K562 (cell line): ENCODE data around the gene HPSE2. TPM values are rescaled to one million over a fixed set of nuclear protein-coding genes. Genes with fewer than 3 reads are reported as not detected.

Source experiments
- ATAC-seq: fragments of 200-7000 bp; cut with Tn5 transposase; 3 replicates; pipeline ENCODE4 v1.9.1; 2020; ENCODE audit warnings: moderate library complexity
- BruUV-seq: library from RNA; stranded (reverse); fragments of 400-500 nt; replicated peaks from 2 replicates; lab custom pipeline; 2021; lab: Mats Ljungman, UMichigan
- CTCF ChIA-PET: fragments of 300-600 bp; formaldehyde crosslinking; extraction: SDS; loops from one replicate; lab custom pipeline; 2021; ENCODE audit warnings: low intra/inter-chr PET ratio; lab: Yijun Ruan, JAX
- POLR2A ChIA-PET: fragments of 300-600, 350-650 bp; sonication (Branson Sonifier 250); formaldehyde crosslinking; extraction: SDS; loops from one replicate; lab custom pipeline; 2021; ENCODE audit warnings: antibody characterized with exemption, inconsistent platforms; lab: Yijun Ruan, JAX
- DNase-seq, 4 experiments: peaks; one replicate each; pipeline versions ENCODE4 v3.0.0 to v3.0.0-alpha.2; 2011 to 2018; ENCODE audit warnings: low spot score in 3 of 4, mixed read lengths in 3 of 4; ENCODE audit errors: extremely low read depth in 1 of 4
- FAIRE-seq: peaks from 2 replicates; lab custom pipeline; 2011; peaks lifted over from hg19 to GRCh38; lab: Jason Lieb, UNC
- H2AFZ ChIP-seq: 2 replicates; pipeline ENCODE4 v1.6.0; 2011; ENCODE audit warnings: low read depth, low read length, control low read depth, inconsistent platforms
- H3K27ac ChIP-seq: fragments of 200-600 bp; 3 replicates; pipeline ENCODE4 v1.8.0; 2011; ENCODE audit warnings: low read depth, mild to moderate bottlenecking, control low read depth, inconsistent platforms, low read length, moderate library complexity, mixed read lengths; ENCODE audit errors: extremely low read depth
- H3K27me3 ChIP-seq, 2 experiments: fragments of 300-600 bp in 1 of 2; 2 replicates in 1 of 2; 3 replicates in 1 of 2; pipeline versions ENCODE4 v1.6.0 to v1.8.0; 2011; ENCODE audit warnings: inconsistent platforms in 2 of 2, low read length in 2 of 2, mild to moderate bottlenecking in 1 of 2, mixed read lengths in 1 of 2, moderate library complexity in 1 of 2; ENCODE audit not compliant: control insufficient read depth in 2 of 2, insufficient read depth in 2 of 2
- H3K36me3 ChIP-seq: fragments of 300-600 bp; 3 replicates; pipeline ENCODE4 v1.8.0; 2011; ENCODE audit warnings: mild to moderate bottlenecking, low read length, inconsistent platforms; ENCODE audit not compliant: control insufficient read depth, insufficient read depth
- H3K4me1 ChIP-seq, 2 experiments: fragments of 200-600 bp in 1 of 2; replicated peaks in 1 of 2; 2 replicates in 1 of 2; 3 replicates in 1 of 2; pipeline versions ENCODE4 v1.5.1 to v1.8.0; 2011; ENCODE audit warnings: inconsistent platforms in 2 of 2, low read length in 2 of 2, mild to moderate bottlenecking in 1 of 2, mixed read lengths in 1 of 2, moderate library complexity in 1 of 2; ENCODE audit not compliant: control insufficient read depth in 2 of 2, insufficient read depth in 2 of 2
- H3K4me2 ChIP-seq: 2 replicates; pipeline ENCODE4 v1.6.1; 2011; ENCODE audit warnings: low read length, control low read depth, inconsistent platforms, mixed read lengths; ENCODE audit not compliant: insufficient read depth
- H3K4me3 ChIP-seq: fragments of 200-600 bp; sonication (generic), shearing (Covaris generic); 2 replicates; pipeline ENCODE4 v1.5.1; 2016; ENCODE audit warnings: control low read depth, inconsistent platforms
- H3K79me2 ChIP-seq: fragments of 200-600 bp; 3 replicates; pipeline ENCODE4 v1.8.0; 2011; ENCODE audit warnings: low read length, inconsistent platforms; ENCODE audit not compliant: control insufficient read depth, insufficient read depth
- H3K9ac ChIP-seq, 2 experiments: 2 replicates each; pipeline versions ENCODE4 v1.6.0 to v1.6.1; 2011; ENCODE audit warnings: low read depth in 2 of 2, low read length in 2 of 2, control low read depth in 1 of 2, inconsistent platforms in 1 of 2, mild to moderate bottlenecking in 1 of 2, mixed read lengths in 1 of 2; ENCODE audit not compliant: insufficient read depth in 1 of 2
- H3K9me1 ChIP-seq: one replicate; pipeline ENCODE4 v1.6.0; 2011; ENCODE audit warnings: inconsistent platforms, mild to moderate bottlenecking, low read length, moderate library complexity; ENCODE audit not compliant: control insufficient read depth, insufficient read depth
- H3K9me3 ChIP-seq: replicated peaks from 2 replicates; pipeline ENCODE4 v1.5.1; 2011; ENCODE audit warnings: low read depth, low read length, inconsistent platforms; ENCODE audit not compliant: control insufficient read depth, insufficient read depth
- H4K20me1 ChIP-seq: replicated peaks from 2 replicates; pipeline ENCODE4 v1.6.1; 2011; ENCODE audit warnings: low read length, inconsistent platforms, mixed read lengths; ENCODE audit not compliant: control insufficient read depth, insufficient read depth
- AFF4 ChIP-seq: sonication (generic); formaldehyde crosslinking; IDR thresholded peaks from 2 replicates; pipeline ENCODE4 v1.8.0; 2023; ENCODE audit warnings: mild to moderate bottlenecking, missing genetic modification reagents
- BRCA1 ChIP-seq, 2 experiments: fragments of 450-650 bp in 1 of 2; sonication (generic) in 1 of 2; formaldehyde crosslinking in 1 of 2; IDR thresholded peaks; 2 replicates each; pipeline versions ENCODE4 v1.5.0 to v1.6.1; 2017 to 2020; ENCODE audit warnings: mild to moderate bottlenecking in 1 of 2, missing genetic modification reagents in 1 of 2
- RBM22 ChIP-seq: fragments of 200-400 bp; formaldehyde crosslinking; IDR thresholded peaks from 2 replicates; pipeline ENCODE4 v1.6.1; 2018; ENCODE audit warnings: low read length, low read depth; ENCODE audit not compliant: poor library complexity, severe bottlenecking
- ZKSCAN1 ChIP-seq: fragments of 150-350 bp; IDR thresholded peaks from 2 replicates; pipeline ENCODE4 v1.6.1; 2016; ENCODE audit warnings: low read depth, low read length
- WGBS: fragments of 100-300 bp; shearing (Covaris generic); methylation state at CpG from one replicate; pipeline ENCODE4 v1.1.6; 2016; ENCODE audit warnings: low coverage, mixed read lengths; ENCODE audit not compliant: insufficient coverage; ENCODE audit errors: missing lambda C conversion rate; 5-methylcytosine and 5-hydroxymethylcytosine counted together
- in situ Hi-C: fragments of 300-500 bp; cut with MboI; formaldehyde crosslinking; loops from 4 replicates; pipeline ENCODE4 v1.15.0; 2018; ENCODE audit warnings: inconsistent platforms, mixed read lengths
- intact Hi-C: fragments of 100-400 bp; cut with micrococcal nuclease; formaldehyde crosslinking; loops from 2 replicates; pipeline ENCODE4 v1.14.2; 2022
- polyA plus RNA-seq, 8 experiments: library from polyadenylated mRNA; depleted of rRNA in 4 of 8; stranded (reverse) in 5 of 8; unstranded in 3 of 8; fragments of >200 nt; fragmentation: Nextera tagmentation in 2 of 8; fragmentation: Illumina TruSeq in 1 of 8; extraction: Ambion mirVana in 2 of 8; extraction: Trizol in 1 of 8; gene quantifications; 2 replicates each; pipeline versions ENCODE4 v1.2.1 to v1.2.3, GENCODE V29; 2011 to 2014; ENCODE audit warnings: inconsistent platforms in 1 of 8, missing spikeins in 1 of 8
- total RNA-seq, 7 experiments: library from RNA; depleted of rRNA in 6 of 7; stranded (reverse); fragments of >200 nt in 6 of 7; fragmentation: Illumina TruSeq in 2 of 7; extraction: Trizol in 2 of 7; gene quantifications; 2 replicates each; pipeline versions ENCODE4 v1.2.1 to v1.2.3, GENCODE V29; 2011 to 2021; ENCODE audit warnings: low replicate concordance in 1 of 7

HPSE2 gene
- total and polyA plus RNA-seq, 9 of the 15 experiments (the other 6 are each of a cell fraction or from before 2014, with no cell fraction given), result 0.03 to 0.10 (median 0.04) TPM; not detected in 2

- FAIRE-seq (no peak), ATAC-seq (no peak), DNase-seq (no peak)
- Histone ChIP-seq H3K9me3 (no peaks in the 10 kb centered on the region), H3K36me3 (no peaks in the 10 kb centered on the region), H3K79me2 (no peaks in the 10 kb centered on the region), H3K4me2 (no peak overlapping the region), H2AFZ (no peak overlapping the region), H3K27ac (no peak overlapping the region), H4K20me1 (no peaks in the 10 kb centered on the region), H3K4me3 (no peak overlapping the region), H3K4me1 (no peaks in the 10 kb centered on the region), H3K9me1 (no peaks in the 10 kb centered on the region), H3K27me3 (no peaks in the 10 kb centered on the region; a peak in 1 of 5 replicates), H3K9ac (no peak overlapping the region)
- ChIA-PET CTCF (no interaction called here), POLR2A (no interaction called here)
- intact Hi-C loops (no loop called here), in situ Hi-C loops (no loop called here)
- BruUV-seq, result no TSS peak
- TF ChIP-seq BRCA1 (IDR thresholded peaks at IDR 0.05) (no peak), BRCA1 (CRISPR knock-in tag; IDR thresholded peaks at IDR 0.05) (no peak), RBM22 (no peak), ZKSCAN1 (no peak), AFF4 (CRISPR knock-in tag) (no peak)
- WGBS, result 0% methylated on average over 2 of the region's 2 CpGs
Observed at GRCh38 chr10:98516352-98516751, 719.3 kb downstream of the HPSE2 start.
